ENCODE measurements around the gene CDK6. TPM values are rescaled to one million over a fixed set of nuclear protein-coding genes. Genes with fewer than 3 reads are reported as not detected.
A peak's percentile ranks its signal among the peaks of the same experiment; 100 is the strongest.

Gene CDK6
- total RNA-seq, 1 donor from 2014 or later, result 6.0 TPM

- H3K27me3 ChIP-seq, result peaks cover 31% of the 10 kb centered on the region
- H3K4me2 ChIP-seq, result no peak overlapping the region
- H3K36me3 ChIP-seq, result no peaks in the 10 kb centered on the region
- Mint-ChIP-seq H3K36me3 (no peaks in the 10 kb centered on the region), H3K27me3 (ENCODE audit: insufficient read depth, low read depth) (peaks cover 3% of the 10 kb centered on the region), H3K9me3 (no peaks in the 10 kb centered on the region), H3K4me1 (no peaks in the 10 kb centered on the region), H3K27ac (no peak overlapping the region), H3K4me3 (no peak overlapping the region)
- H3F3A ChIP-seq (ENCODE audit: low read depth), result no peaks in the 10 kb centered on the region
- no peak for TF ChIP-seq CTCF (IDR thresholded peaks at IDR 0.05)
- TF ChIP-seq EZH2phosphoT487 (IDR thresholded peaks at IDR 0.05), result no peak
- TF ChIP-seq EZH2 (IDR thresholded peaks at IDR 0.05), result no peak
- peaks cover under 1% of the 10 kb centered on the region for H4K20me1 ChIP-seq (ENCODE audit: low read depth)
- peaks cover 1% of the 10 kb centered on the region for H3K79me2 ChIP-seq (ENCODE audit: low read depth)
- no peaks in the 10 kb centered on the region for H3K9me3 ChIP-seq (ENCODE audit: low read depth)
- H3K4me1 ChIP-seq, result no peaks in the 10 kb centered on the region
- DNase-seq (ENCODE audit: low spot score), result no peak
- H3K27ac ChIP-seq, result no peak overlapping the region
- H3K9ac ChIP-seq, result no peak overlapping the region
- H3K4me3 ChIP-seq, result no peak overlapping the region
- no peak overlapping the region for H2AFZ ChIP-seq (replicated peaks)
These were observed 241.6 kb downstream of the CDK6 start for GRCh38 chr7:92594746-92595145.

- H3K36me3 ChIP-seq, result no peaks in the 10 kb centered on the region
- peaks cover 40% of the 10 kb centered on the region for H4K20me1 ChIP-seq (ENCODE audit: low read depth)
- peak overlapping the region; percentile 86 for H3K4me3 Mint-ChIP-seq
- peaks cover 31% of the 10 kb centered on the region for H3K27me3 ChIP-seq
- H3K4me3 ChIP-seq, result peak overlapping the region; percentile 91
- peaks cover 16% of the 10 kb centered on the region for H3K4me1 Mint-ChIP-seq
- H3K4me2 ChIP-seq, result peak overlapping the region; percentile 92
- H3K9ac ChIP-seq, result no peak overlapping the region
- no peaks in the 10 kb centered on the region for H3K9me3 ChIP-seq (ENCODE audit: low read depth)
- no peak overlapping the region for H3K27ac ChIP-seq
- peaks cover 3% of the 10 kb centered on the region for H3K36me3 Mint-ChIP-seq
- H3K4me1 ChIP-seq, result peaks cover 8% of the 10 kb centered on the region
- TF ChIP-seq CTCF (IDR thresholded peaks at IDR 0.05), result no peak
- no peak for TF ChIP-seq EZH2phosphoT487 (IDR thresholded peaks at IDR 0.05)
- no peak for TF ChIP-seq EZH2 (IDR thresholded peaks at IDR 0.05)
- peak overlapping the region; percentile 91 for H2AFZ ChIP-seq (replicated peaks)
- peak; percentile 11 for DNase-seq (ENCODE audit: low spot score)
- H3K27me3 Mint-ChIP-seq (ENCODE audit: insufficient read depth, low read depth), result peaks cover 5% of the 10 kb centered on the region
- H3F3A ChIP-seq (ENCODE audit: low read depth), result no peaks in the 10 kb centered on the region
- peaks cover 40% of the 10 kb centered on the region for H3K79me2 ChIP-seq (ENCODE audit: low read depth)
- no peak overlapping the region for H3K27ac Mint-ChIP-seq
- no peaks in the 10 kb centered on the region for H3K9me3 Mint-ChIP-seq
These were observed 245.6 kb downstream of the CDK6 start for GRCh38 chr7:92590711-92591310.

GRCh38 chr7:92589056-92589455 is 247.3 kb downstream of the CDK6 start:
- Histone ChIP-seq H3K4me3 (peak overlapping the region; percentile 91), H2AFZ (replicated peaks) (no peak overlapping the region), H3K36me3 (no peaks in the 10 kb centered on the region), H3K4me1 (peaks cover 8% of the 10 kb centered on the region), H3K27ac (no peak overlapping the region), H3K9ac (peak overlapping the region; percentile 98), H3K79me2 (ENCODE audit: low read depth) (peaks cover 58% of the 10 kb centered on the region), H3K27me3 (peaks cover 31% of the 10 kb centered on the region), H4K20me1 (ENCODE audit: low read depth) (peaks cover 50% of the 10 kb centered on the region), H3K9me3 (ENCODE audit: low read depth) (no peaks in the 10 kb centered on the region), H3F3A (ENCODE audit: low read depth) (no peaks in the 10 kb centered on the region), H3K4me2 (peak overlapping the region; percentile 92)
- no peak for DNase-seq (ENCODE audit: low spot score)
- H3K4me3 Mint-ChIP-seq, result peak overlapping the region; percentile 86
- TF ChIP-seq EZH2phosphoT487 (IDR thresholded peaks at IDR 0.05) (no peak), EZH2 (IDR thresholded peaks at IDR 0.05) (no peak), CTCF (IDR thresholded peaks at IDR 0.05) (no peak)
- H3K27me3 Mint-ChIP-seq (ENCODE audit: insufficient read depth, low read depth), result peaks cover 5% of the 10 kb centered on the region
- H3K27ac Mint-ChIP-seq, result peak overlapping the region; percentile 13
- H3K36me3 Mint-ChIP-seq, result peaks cover 7% of the 10 kb centered on the region
- H3K9me3 Mint-ChIP-seq, result peaks cover 5% of the 10 kb centered on the region
- peaks cover 16% of the 10 kb centered on the region for H3K4me1 Mint-ChIP-seq

Measured in neural progenitor cell (in vitro differentiated cells).